GM13976 (cell line): Measurements from ENCODE around the gene CACNB2.

Source experiments
- DNase-seq: peaks from one replicate; pipeline ENCODE4 v3.0.0; 2012; ENCODE audit warnings: low spot score
- CTCF ChIP-seq: IDR thresholded peaks from 2 replicates; pipeline ENCODE4 v1.5.1; 2012; ENCODE audit warnings: borderline replicate concordance, mild to moderate bottlenecking; ENCODE audit not compliant: insufficient read depth; ENCODE audit errors: extremely low read depth, missing control alignments, control extremely low read depth
- in situ Hi-C: fragments of 300-500 bp; cut with MboI; formaldehyde crosslinking; loops from one replicate; pipeline ENCODE4 v1.12.0; 2022; ENCODE audit warnings: low sequenced_read_pairs, mixed read lengths, inconsistent platforms; ENCODE audit not compliant: unreplicated experiment

Gene CACNB2

GRCh38 chr10:18340496-18341051 is 200.3 kb downstream of the CACNB2 start:
- TF ChIP-seq CTCF, result no peak
- DNase-seq, result no peak
- in situ Hi-C loops, result no loop called here

GRCh38 chr10:18341055-18341454 is 200.8 kb downstream of the CACNB2 start:
- in situ Hi-C loops, result no loop called here
- TF ChIP-seq CTCF, result no peak
- no peak for DNase-seq

- DNase-seq, result no peak
- no peak for TF ChIP-seq CTCF
Observed at GRCh38 chr10:18343573-18343972, 203.3 kb downstream of the CACNB2 start.

GRCh38 chr10:18345308-18345707 is 205.1 kb downstream of the CACNB2 start:
- no peak for DNase-seq
- no peak for TF ChIP-seq CTCF
- in situ Hi-C loops, result no loop called here

More at GRCh38 chr10:18343573-18343972, 203.3 kb downstream of the CACNB2 start:
- in situ Hi-C loops, result no loop called here

- TF ChIP-seq CTCF, result no peak
- no peak for DNase-seq
- in situ Hi-C loops, result no loop called here
Observed at GRCh38 chr10:18350340-18350739, 210.1 kb downstream of the CACNB2 start.

- no peak for DNase-seq
- no peak for TF ChIP-seq CTCF
- in situ Hi-C loops, result no loop called here
Observed at GRCh38 chr10:18351421-18351820, 211.2 kb downstream of the CACNB2 start.
